Mesenteric fat pad (tissue), 1 donor: Measurements from ENCODE around the gene CCL21. TPM values are rescaled to one million over a fixed set of nuclear protein-coding genes. Genes with fewer than 3 reads are reported as not detected.
"Not testable (repeated sequence)": the region's sequence is repeated elsewhere in the genome, so short reads cannot be mapped to it uniquely, and the experiment has no call there.

Experiments
- DNase-seq: peaks from one replicate; pipeline ENCODE4 v3.0.0-alpha.2; 2020; ENCODE audit warnings: low spot score
- long read RNA-seq: library from polyadenylated mRNA; unstranded; transcript quantifications from one replicate; pipeline ENCODE4 v2.0.0, GENCODE V29; 2020
- total RNA-seq: library from RNA; stranded (reverse); fragmentation: NEBNext Ultra II Directional; extraction: Animal tissue kit (Norgen Biotek cat#: 25700); gene quantifications from one replicate; pipeline ENCODE4 v1.2.1, GENCODE V29; 2021
- donor health status: DM: yes; HTN: yes; CAD: no.

Gene CCL21, protein sequence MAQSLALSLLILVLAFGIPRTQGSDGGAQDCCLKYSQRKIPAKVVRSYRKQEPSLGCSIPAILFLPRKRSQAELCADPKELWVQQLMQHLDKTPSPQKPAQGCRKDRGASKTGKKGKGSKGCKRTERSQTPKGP
- 18.0 TPM for total RNA-seq
- long read RNA-seq, transcript CCL21-201 (4 exons, 852 nt), result major isoform, 6 of 6 reads
- long read RNA-seq, partial matches to known transcripts, result 0 of 6 reads
- long read RNA-seq, other reads (novel, unspliced or antisense), result 0 of 6 reads

DNA sequence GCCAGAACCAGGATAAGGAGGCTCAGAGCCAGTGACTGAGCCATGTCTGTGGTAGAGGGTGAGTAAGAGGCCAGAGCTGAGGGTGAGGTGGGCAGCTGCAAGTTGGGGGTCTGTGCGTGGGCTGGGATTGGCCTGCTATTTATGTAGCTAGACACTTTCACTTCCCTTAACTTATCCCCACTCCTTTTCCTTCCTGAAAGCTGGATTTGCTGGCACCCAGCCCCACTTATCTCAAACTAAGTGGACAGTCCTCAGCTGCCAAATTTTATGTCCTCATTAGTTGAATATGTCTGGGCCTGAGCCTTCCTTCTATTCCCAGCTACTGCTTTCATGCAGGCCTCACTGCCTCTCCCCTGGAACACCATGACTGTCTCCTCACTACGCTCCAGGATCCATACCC, at the start of gene CCL21:
Gene CCL21, minus strand, starts transcription at position 114 of the 400 bp plus-strand sequence. Its CDS starts 70 bp downstream, at position 44.
- peak; percentile 59 for DNase-seq

DNA sequence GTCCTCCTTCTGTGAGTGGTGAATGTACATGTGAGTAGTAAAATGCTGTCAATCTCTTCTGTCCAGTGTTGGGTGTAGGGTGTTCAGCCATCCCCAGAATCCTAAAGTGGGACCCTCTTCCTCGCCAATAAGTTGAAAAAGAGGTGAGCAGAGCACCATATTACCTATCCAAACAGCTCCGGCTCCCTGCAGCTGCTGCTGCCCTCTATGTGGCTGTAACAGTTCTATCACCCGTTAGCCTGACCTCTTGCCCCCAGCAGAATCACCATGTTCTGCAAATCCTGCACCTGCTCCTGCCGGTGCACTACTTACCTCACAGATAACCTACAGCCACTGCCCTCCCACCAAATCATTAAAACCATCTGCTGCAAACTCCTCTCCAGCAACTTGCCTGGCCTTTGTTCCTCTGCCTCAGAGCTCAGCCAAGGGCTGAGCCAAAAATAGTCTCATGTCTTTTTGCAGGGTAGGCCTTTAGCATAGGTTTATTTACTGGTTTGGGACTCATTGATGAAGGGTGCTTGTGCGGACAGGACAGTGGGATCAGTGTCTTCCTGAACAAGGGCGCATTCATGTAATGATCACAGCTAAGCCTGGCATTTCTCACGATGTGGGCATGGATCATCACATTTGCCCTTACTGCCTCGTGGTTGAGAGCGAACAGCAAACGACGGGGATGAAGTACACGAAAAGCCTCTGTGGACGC, 49.6 kb upstream of the CCL21 start:
- no peak for DNase-seq

DNA sequence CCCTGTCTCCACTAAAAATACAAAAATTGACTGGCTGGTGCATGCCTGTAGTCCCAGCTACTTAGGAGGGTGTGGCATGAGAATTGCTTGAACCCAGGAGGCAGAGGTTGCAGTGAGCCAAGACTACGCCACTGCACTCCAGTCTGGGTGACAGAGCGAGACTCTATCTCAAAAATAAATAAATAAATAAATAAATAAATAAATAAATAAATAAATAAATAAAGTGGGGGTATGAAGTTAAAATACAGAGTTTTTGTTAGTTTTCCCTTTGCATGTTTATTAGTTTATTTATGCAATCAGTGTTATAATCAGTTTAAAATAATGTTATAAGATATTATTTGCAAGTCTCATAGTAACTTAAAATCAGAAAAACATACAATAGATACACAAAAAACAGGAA, 40.4 kb upstream of the CCL21 start:
- DNase-seq, result not testable (repeated sequence)

DNA sequence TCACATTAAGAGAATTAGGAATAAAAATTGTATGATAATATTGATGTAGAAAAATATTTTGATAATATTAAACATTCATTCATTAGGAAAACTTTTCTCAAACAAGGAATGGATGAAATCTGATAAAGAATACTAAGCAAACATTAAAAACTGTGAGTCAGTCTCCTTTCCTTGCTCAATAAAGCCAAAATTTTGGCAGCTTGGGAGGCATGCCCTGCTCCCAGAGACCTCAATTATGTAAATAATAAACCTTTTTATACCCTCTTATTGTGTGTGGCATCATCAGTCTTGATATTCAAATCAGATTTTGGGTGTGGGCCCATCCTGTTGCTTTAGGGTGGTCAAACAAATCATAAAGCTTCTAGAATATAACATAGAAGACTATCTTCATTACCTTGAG, 36.6 kb upstream of the CCL21 start:
- no peak for DNase-seq

DNA sequence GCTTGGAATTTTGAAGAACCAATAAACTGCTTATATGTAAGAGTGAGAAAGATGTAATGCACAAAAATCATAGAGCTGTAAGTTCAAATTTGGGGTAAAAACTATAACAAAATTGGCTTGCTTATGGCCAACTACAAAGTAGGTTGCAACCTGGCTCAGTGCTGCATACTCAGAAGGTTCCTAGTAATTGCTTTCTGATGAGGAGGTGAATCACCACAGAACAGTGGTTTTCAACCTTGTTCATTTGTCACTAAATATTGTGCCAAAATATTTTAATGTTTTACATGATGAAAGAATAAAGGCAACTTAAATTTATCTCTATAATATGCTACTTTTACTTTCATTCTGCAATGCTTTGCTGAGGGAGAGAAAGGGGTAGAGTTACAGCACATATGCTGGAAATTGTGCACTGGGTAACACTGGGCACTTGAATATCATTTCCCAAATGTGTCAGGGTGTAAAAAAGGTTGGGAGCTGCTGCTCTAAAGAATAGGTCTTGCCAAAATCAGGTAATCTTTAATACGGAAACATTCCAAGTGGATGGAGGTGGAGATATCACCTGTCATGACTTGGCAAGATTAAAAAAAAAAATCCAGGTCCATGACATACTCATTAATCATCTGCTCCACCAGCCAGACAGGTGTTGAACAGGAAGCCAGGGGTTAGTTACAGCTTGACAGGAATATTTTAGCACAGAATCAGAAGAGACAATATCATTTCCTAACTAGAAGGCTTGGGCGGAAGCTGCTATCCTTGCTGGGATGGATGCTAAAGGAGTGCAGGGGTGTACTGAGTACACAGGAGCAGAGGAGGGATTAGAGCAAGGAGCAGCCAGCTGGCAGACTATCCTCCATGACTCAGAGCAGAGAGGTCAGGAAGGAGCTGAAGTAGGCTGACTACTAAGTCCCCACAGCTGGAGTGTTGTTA, 34.6 kb upstream of the CCL21 start:
- no peak for DNase-seq

DNA sequence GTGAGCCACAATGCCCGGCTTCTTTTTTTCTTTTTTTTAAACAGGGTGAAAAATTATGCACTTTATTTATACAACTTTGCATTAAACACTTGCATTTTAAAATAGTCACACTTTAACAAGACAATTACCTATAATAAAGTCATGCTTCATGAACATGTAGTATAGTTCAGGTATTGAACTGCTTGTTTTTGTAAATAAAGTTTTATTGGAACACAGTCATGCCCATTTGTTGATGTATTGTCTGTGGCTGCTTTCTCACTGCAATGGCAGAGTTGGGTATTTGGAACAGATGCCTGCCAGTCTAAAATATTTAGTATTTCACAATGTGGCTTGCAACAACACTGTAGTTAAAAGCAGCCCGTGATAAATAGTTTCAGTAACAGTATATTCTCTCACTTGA, 32.8 kb upstream of the CCL21 start:
- no peak for DNase-seq

DNA sequence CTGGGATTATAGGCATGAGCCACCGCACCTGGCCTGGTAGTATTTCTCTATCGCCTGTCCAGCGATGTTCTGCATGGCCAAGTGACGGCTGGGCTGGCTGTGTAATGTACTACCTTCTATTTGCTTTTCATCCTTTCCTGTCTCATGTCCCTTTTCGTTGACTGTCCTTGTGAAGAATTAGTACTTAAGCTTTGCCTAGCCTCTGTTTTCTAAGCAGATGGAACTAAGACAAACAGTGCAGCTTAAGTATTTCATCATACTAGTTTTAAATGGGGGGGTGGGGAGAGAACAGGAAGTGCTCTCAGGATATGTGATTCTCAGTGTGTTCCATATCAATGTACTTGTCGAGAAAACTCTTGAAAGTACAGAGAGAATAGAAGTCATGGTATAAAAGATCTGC, 31.7 kb upstream of the CCL21 start:
- DNase-seq, result no peak

DNA sequence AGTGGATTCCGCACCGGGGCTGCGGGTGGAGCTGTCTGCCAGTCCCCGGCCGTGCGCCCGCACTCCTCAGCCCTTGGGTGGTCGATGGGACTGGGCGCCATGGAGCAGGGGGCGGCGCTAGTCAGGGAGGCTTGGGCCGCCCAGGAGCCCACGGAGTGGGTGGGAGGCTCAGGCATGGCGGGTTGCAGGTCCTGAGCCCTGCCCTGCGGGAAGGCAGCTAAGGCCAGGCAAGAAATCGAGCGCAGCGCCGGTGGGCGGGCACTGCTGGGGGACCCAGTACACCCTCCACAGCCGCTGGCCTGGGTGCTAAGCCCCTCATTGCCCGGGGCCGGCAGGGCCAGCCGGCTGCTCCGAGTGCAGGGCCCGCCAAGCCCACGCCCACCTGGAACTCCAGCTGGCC, 30.2 kb upstream of the CCL21 start:
- DNase-seq, result not testable (repeated sequence)

DNA sequence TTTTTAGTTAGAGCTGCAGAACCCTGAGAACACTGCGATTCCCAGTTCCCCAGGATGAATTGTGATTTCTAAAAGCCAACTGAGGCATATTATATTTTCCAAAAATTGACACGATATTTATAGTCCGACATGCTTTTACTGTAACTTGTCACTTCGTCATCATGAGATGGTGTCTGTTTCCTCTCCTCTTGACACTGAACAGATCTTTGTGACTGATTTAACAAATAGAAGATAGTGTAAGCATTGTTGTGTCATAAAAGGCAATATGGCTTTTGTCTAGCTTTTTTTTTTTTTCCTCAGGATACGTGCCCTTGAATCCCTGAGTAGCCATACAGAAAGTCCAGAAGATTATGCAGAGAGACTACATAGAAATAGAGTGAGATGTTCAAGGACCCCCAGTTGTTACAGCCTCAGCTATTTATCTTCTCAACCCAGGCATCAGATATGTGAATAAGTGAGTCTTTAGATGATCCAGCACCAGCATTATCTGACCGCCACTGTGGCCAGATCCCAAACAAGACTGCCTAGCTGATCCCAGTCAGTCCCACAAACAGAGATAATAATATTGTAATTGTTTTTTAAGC, 27.8 kb upstream of the CCL21 start:
- DNase-seq, result no peak

DNA sequence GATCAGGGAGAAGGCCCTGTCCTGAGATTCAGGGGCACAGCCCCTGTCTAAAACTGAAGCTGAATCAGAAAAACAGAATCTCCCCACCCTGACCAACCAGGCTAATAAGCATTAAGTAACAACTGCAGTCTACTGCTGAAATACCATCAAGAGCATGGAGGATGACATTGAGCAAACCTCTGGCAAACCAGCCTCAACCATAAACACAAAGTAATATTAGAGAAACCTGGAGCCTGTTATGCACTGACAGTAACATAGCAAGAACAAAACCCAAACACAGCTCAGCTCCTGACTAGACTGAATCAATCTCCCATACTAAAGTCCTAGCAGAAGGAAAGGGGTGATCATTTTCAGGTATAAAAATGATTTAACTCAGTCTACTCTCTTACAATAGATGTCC, 24.8 kb upstream of the CCL21 start:
- no peak for DNase-seq

DNA sequence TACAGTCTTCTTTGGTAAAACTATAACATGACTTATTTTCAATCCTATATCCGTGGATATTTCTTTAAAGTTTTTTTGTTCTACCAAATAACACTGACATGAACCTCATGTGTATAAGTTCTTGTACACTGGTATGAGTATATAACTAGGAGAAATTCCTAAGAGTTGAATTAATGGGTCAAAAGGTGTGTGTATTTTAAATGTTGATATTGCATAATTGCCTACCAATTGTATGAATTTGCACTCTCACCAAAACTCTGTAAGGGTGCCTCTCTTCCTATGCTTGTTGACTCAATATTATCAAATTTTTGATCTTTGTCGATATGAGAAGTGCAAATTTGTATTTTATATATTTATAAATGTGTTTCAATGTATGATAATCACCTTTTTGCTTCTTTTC, 22.9 kb upstream of the CCL21 start:
- no peak for DNase-seq

DNA sequence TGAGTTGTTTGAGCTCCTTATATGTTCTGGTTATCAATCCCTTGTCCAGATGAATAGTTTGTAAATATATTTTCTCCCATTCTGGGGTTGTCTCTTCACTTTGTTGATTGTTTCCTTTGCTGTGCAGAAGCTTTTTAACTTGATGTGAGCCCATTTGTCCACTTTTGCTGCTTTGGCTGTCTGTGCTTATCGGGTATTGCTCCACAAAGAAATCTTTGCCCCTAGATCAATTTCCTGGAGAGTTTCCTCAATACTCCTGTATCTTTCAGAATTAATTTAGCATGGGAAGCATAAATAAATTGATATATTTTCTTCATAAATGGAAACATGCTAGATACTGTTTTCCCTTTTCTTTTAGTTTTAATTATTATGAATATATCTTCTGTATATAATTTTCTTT, 22.5 kb upstream of the CCL21 start:
- no peak for DNase-seq

DNA sequence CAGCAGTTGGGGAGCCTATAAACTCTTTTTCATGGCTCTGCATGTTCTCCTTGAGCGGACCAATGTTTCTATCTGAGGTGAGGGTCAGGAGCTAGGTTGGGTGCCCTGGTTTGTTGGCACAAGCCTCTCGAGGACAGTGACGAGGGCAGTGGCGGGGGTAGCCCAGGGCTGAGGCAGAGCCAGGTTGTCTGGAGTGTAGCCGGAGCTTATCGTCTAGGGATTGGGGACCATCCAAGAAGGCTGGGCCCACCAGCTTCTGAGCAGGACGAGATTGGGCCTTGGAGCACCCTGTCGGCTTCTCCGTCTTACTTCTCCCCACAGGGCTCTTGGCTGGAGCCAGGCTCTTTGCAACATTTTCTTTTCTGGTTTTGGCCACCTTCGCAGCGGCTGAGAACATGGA, 13.2 kb upstream of the CCL21 start:
- no peak for DNase-seq

DNA sequence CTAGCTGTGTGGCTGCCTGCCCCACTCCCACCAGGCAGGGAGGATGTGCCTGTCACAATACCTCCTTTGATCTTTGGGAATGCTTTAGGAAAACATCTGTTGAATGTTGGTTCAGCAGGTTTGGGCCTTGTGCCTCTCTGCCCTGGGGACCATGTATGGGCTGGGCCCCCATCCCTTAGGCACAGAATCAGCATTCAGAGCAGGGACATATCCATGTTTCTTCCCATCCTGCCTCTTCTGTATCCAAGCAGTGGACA, 9.8 kb upstream of the CCL21 start:
- not testable (repeated sequence) for DNase-seq

DNA sequence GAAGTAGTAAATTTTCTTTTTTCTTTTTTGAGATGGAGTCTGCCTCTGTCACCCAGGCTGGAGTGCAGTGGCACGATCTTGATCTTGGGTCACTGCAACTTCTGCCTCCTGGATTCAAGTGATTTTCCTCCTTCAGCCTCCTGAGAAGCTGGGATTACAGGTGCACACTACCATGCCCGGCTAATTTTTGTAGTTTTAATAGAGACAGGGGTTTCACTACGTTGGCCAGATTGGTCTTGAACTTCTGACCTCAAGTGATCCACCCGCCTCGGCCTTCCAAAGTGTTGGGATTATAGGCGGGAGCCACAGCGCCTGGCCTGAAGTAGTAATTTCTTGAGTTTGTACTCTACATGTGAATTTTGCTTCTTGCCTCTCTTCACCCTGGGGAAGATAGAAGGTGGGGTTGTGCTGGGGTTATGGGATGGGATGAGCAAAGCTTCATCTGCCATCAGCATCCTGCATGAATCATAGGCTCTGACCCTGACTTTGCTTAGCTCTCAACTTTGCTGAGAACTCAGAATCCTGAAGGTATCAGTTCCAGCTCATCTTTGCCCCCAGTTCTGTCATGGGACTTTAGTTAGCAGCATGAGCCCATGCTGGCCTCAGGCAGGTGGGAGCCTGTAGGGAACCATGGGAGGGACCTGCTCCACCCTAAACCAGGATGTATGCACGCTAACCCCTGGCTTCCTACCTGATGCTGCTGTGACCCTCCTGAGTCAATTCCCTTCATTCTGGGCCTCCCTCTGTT, 9.3 kb upstream of the CCL21 start:
- DNase-seq, result no peak

DNA sequence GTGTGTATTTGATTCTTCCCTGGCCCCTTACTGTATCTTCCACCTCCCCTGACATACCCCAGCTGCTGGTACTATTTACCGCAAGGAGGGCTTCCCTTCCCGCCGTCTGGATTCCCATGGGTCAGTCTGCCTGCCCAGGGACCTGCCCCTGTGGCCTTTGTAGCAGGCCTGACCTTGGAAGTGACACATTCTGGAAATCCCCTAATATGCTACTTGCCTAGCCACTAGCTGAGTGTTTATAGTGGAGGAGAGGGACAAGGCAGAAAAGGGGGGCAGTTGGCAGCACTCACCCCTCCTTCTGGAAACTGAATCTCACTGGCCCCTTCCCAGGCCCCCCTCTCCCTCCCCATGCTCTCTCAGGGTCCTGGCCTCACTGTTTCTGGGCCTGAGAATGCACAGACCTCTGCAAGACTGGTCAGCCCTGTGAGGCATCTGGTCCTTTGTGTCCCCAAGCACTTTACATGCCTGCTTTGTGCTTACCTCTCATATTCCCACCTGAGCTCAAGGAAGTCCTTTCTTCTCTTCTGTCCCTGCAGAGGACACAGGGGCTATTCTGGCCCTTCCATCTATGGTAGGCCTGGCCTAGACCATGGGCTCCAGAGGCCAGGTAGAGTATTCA, 8.2 kb upstream of the CCL21 start:
- DNase-seq, result no peak

DNA sequence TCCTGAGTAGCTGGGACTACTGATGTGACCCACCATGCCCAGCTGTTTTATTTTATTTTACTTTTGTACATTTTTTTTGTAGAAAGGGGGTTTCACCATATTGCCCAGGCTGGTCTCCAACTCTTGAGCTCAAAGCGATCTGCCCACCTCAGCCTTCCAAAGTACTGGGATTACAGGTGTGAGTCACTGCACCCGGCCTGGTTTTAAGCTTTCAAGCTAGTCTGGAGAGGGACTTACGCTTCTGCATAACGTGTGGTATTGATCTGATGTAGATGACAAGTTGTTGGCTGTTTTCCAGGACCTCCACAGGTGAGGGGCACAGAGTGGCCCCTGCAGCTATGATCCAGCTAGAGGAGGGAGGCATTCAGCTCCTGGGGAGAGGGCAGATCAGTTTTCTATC, 6.8 kb upstream of the CCL21 start:
- no peak for DNase-seq

DNA sequence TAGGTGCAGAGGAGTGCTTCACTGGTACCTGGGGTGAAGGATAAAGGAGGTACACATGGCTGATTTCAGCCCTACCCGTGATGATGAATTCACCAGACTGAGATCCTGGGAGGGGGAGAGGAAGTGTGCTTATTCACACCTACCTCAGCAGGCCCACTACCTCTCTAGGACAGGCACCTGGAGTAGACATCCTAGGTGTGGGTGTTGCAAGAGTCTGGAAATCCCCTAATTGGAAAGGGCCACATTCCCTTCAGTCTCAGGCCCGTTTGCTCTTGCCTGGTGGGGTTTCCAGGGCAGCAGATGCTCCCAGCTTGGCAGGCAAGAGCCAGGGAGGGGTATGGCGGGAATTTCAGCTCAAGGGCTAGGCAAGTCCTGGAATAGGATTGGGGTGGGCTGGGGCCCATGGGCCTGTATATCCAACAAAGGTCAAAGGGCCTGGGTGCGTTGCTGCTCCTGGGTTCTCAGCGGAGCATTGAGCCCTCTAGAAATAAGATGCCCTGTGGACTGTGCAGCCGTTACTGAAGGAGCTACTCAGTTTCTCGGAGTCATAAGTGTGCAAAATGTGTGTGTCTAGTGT, 5.8 kb upstream of the CCL21 start:
- DNase-seq, result no peak

DNA sequence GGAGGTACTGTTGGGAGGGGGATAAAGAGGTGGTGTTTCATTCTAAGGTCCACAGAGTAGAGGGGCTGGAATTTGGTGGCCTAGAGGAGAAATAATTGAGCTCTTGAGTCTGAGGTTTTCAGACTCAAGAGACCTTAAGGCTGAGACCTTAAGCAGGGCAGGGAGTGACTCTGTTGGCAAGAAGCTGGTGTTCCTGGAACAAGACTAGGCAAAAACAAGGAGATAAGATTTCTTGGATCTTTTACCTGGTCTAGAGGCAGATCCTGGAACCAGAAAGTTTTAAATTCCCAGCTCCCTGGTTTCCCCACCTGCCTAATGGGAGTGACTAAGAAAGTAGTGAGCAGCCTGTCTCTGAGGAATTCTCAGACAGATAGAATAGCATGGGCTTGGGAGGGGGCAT, 4.1 kb upstream of the CCL21 start:
- DNase-seq, result no peak

DNA sequence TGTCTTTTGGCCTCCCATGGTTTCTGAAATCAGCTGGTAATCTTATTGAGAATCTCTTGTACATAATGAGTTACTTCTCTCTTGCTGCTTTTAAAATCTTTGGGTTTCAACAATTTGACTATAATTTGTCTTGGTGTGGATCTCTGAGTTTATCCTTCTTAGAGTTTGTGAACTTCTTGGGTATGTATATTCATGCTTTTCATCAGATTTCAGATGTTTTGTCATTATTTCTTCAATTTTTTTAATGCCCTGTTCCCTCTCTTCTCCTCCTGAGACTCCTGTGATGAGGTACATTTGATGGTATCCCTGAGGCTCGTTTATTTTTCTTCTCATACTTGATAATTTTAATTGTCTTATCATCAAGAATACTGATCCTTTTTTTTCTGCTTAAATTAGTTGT, 2.2 kb upstream of the CCL21 start:
- no peak for DNase-seq
